Activated T-cell treated with anti-CD3 and anti-CD28 coated beads, Interleukin-2, amount 50 U/mL, for 4 hours (primary cell): ENCODE measurements around the gene SCAF1. TPM values are rescaled to one million over a fixed set of nuclear protein-coding genes. Genes with fewer than 3 reads are reported as not detected.
"Not testable (repeated sequence)": the region's sequence is repeated elsewhere in the genome, so short reads cannot be mapped to it uniquely, and the experiment has no call there.

Experiments
- ATAC-seq, 2 donors: fragments of 200-7000 bp; cut with Tn5 transposase; one replicate each; pipeline ENCODE4 v1.10.0; 2021
- DNase-seq: peaks from one replicate; pipeline ENCODE4 v3.0.0-alpha.2; 2020
- H3K27me3 Mint-ChIP-seq: one replicate; pipeline ENCODE4 v1.8.0; 2021; ENCODE audit warnings: low read depth, mixed read lengths
- H3K36me3 Mint-ChIP-seq: one replicate; pipeline ENCODE4 v1.8.0; 2022; ENCODE audit warnings: mixed read lengths; ENCODE audit not compliant: insufficient read depth
- H3K4me1 Mint-ChIP-seq: one replicate; pipeline ENCODE4 v1.8.0; 2021; ENCODE audit warnings: low read depth, mixed read lengths
- H3K4me3 Mint-ChIP-seq: one replicate; pipeline ENCODE4 v1.8.0; 2021; ENCODE audit warnings: mild to moderate bottlenecking, moderate library complexity, mixed read lengths
- H3K9me3 Mint-ChIP-seq: one replicate; pipeline ENCODE4 v1.8.0; 2021; ENCODE audit warnings: mixed read lengths
- total RNA-seq, 3 donors: library from RNA; stranded (reverse); gene quantifications; one replicate each; pipeline ENCODE4 v1.2.1, GENCODE V29; 2021

Gene SCAF1
- total RNA-seq, 3 donors from 2014 or later: 81.7 to 82.9 (median 82.5) TPM

GRCh38 chr19:49602806-49603205 lies 39.2 kb upstream of the SCAF1 start:
- DNase-seq (no peak), ATAC-seq (no peak)
- Mint-ChIP-seq H3K9me3 (no peaks in the 10 kb centered on the region), H3K4me3 (no peak overlapping the region), H3K4me1 (peaks cover 13% of the 10 kb centered on the region), H3K36me3 (peaks cover 16% of the 10 kb centered on the region), H3K27me3 (no peaks in the 10 kb centered on the region)

- H3K27me3 Mint-ChIP-seq: no peaks in the 10 kb centered on the region
- H3K4me1 Mint-ChIP-seq: peaks cover 10% of the 10 kb centered on the region
- ATAC-seq (no peak), DNase-seq (no peak)
- H3K36me3 Mint-ChIP-seq: peaks cover 10% of the 10 kb centered on the region
- H3K4me3 Mint-ChIP-seq: no peak overlapping the region
- no peaks in the 10 kb centered on the region for H3K9me3 Mint-ChIP-seq
Observed at GRCh38 chr19:49605605-49606004, 36.4 kb upstream of the SCAF1 start.

GRCh38 chr19:49609499-49610092 lies 32.4 kb upstream of the SCAF1 start:
- ATAC-seq (no peak), DNase-seq (no peak)
- peaks cover 8% of the 10 kb centered on the region for H3K36me3 Mint-ChIP-seq

GRCh38 chr19:49613374-49613773 lies 28.6 kb upstream of the SCAF1 start:
- Mint-ChIP-seq H3K27me3 (no peaks in the 10 kb centered on the region), H3K9me3 (no peaks in the 10 kb centered on the region), H3K4me3 (no peak overlapping the region), H3K36me3 (peaks cover 28% of the 10 kb centered on the region), H3K4me1 (peaks cover 18% of the 10 kb centered on the region)
- ATAC-seq (no peak), DNase-seq (no peak)

More at GRCh38 chr19:49609499-49610092, 32.4 kb upstream of the SCAF1 start:
- Mint-ChIP-seq H3K9me3 (no peaks in the 10 kb centered on the region), H3K27me3 (no peaks in the 10 kb centered on the region), H3K4me1 (peaks cover 18% of the 10 kb centered on the region), H3K4me3 (no peak overlapping the region)

GRCh38 chr19:49614096-49614833 lies 27.7 kb upstream of the SCAF1 start:
- ATAC-seq: peak; percentile 83 to 84
- Mint-ChIP-seq H3K27me3 (no peaks in the 10 kb centered on the region), H3K4me3 (no peak overlapping the region), H3K9me3 (no peaks in the 10 kb centered on the region), H3K36me3 (peaks cover 33% of the 10 kb centered on the region), H3K4me1 (peaks cover 18% of the 10 kb centered on the region)
- no peak for DNase-seq

- Mint-ChIP-seq H3K27me3 (no peaks in the 10 kb centered on the region), H3K4me3 (no peak overlapping the region), H3K36me3 (peaks cover 36% of the 10 kb centered on the region), H3K4me1 (peaks cover 17% of the 10 kb centered on the region), H3K9me3 (no peaks in the 10 kb centered on the region)
- DNase-seq: no peak
- no peak for ATAC-seq
Observed at GRCh38 chr19:49615861-49616260, 26.1 kb upstream of the SCAF1 start.

- peaks cover 36% of the 10 kb centered on the region for H3K36me3 Mint-ChIP-seq
- H3K4me1 Mint-ChIP-seq: peaks cover 17% of the 10 kb centered on the region
Observed at GRCh38 chr19:49616532-49616931, 25.5 kb upstream of the SCAF1 start.

GRCh38 chr19:49616945-49617344 lies 25.1 kb upstream of the SCAF1 start:
- no peak for DNase-seq
- no peak for ATAC-seq
- peaks cover 17% of the 10 kb centered on the region for H3K4me1 Mint-ChIP-seq
- H3K36me3 Mint-ChIP-seq: peaks cover 36% of the 10 kb centered on the region
- H3K27me3 Mint-ChIP-seq: no peaks in the 10 kb centered on the region
- no peak overlapping the region for H3K4me3 Mint-ChIP-seq
- no peaks in the 10 kb centered on the region for H3K9me3 Mint-ChIP-seq

More at GRCh38 chr19:49616532-49616931, 25.5 kb upstream of the SCAF1 start:
- no peak for ATAC-seq
- no peak for DNase-seq
- Mint-ChIP-seq H3K27me3 (no peaks in the 10 kb centered on the region), H3K9me3 (no peaks in the 10 kb centered on the region), H3K4me3 (no peak overlapping the region)

GRCh38 chr19:49617860-49618259 lies 24.1 kb upstream of the SCAF1 start:
- not testable (repeated sequence) for H3K27me3 Mint-ChIP-seq, DNase-seq, H3K4me3 Mint-ChIP-seq, ATAC-seq, H3K9me3 Mint-ChIP-seq
- Mint-ChIP-seq H3K4me1 (peaks cover 13% of the 10 kb centered on the region), H3K36me3 (peaks cover 35% of the 10 kb centered on the region)

GRCh38 chr19:49624967-49625910 lies 16.8 kb upstream of the SCAF1 start:
- Mint-ChIP-seq H3K9me3 (no peaks in the 10 kb centered on the region), H3K4me3 (no peak overlapping the region), H3K27me3 (no peaks in the 10 kb centered on the region), H3K36me3 (peaks cover 10% of the 10 kb centered on the region), H3K4me1 (no peaks in the 10 kb centered on the region)
- DNase-seq (no peak), ATAC-seq (no peak)

GRCh38 chr19:49626226-49626625 lies 15.8 kb upstream of the SCAF1 start:
- Mint-ChIP-seq H3K36me3 (peaks cover 10% of the 10 kb centered on the region), H3K27me3 (no peaks in the 10 kb centered on the region), H3K4me3 (no peak overlapping the region), H3K4me1 (no peaks in the 10 kb centered on the region), H3K9me3 (no peaks in the 10 kb centered on the region)
- no peak for DNase-seq
- no peak for ATAC-seq

- DNase-seq: no peak
- no peaks in the 10 kb centered on the region for H3K4me1 Mint-ChIP-seq
- H3K36me3 Mint-ChIP-seq: peaks cover 5% of the 10 kb centered on the region
- no peaks in the 10 kb centered on the region for H3K27me3 Mint-ChIP-seq
- no peak overlapping the region for H3K4me3 Mint-ChIP-seq
- no peak for ATAC-seq
- no peaks in the 10 kb centered on the region for H3K9me3 Mint-ChIP-seq
Observed at GRCh38 chr19:49629659-49630058, 12.3 kb upstream of the SCAF1 start.

GRCh38 chr19:49631014-49631588 lies 10.9 kb upstream of the SCAF1 start:
- Mint-ChIP-seq H3K9me3 (no peaks in the 10 kb centered on the region), H3K4me3 (no peak overlapping the region), H3K36me3 (peaks cover 5% of the 10 kb centered on the region), H3K27me3 (no peaks in the 10 kb centered on the region), H3K4me1 (no peaks in the 10 kb centered on the region)
- ATAC-seq (no peak), DNase-seq (no peak)

GRCh38 chr19:49631610-49632192 lies 10.3 kb upstream of the SCAF1 start:
- H3K4me1 Mint-ChIP-seq: no peaks in the 10 kb centered on the region
- no peaks in the 10 kb centered on the region for H3K27me3 Mint-ChIP-seq
- no peaks in the 10 kb centered on the region for H3K9me3 Mint-ChIP-seq
- H3K4me3 Mint-ChIP-seq: no peak overlapping the region
- ATAC-seq (no peak), DNase-seq (no peak)
- peaks cover 5% of the 10 kb centered on the region for H3K36me3 Mint-ChIP-seq
